Panc1 (cell line): ENCODE results near the gene SLC9A7.

ENCODE experiments used
- CTCF ChIP-seq: fragments of 450-650 bp; IDR thresholded peaks from 2 replicates; pipeline ENCODE4 v1.5.1; 2017; ENCODE audit warnings: mild to moderate bottlenecking
- TCF7L2 ChIP-seq: IDR thresholded peaks from 2 replicates; pipeline ENCODE4 v1.6.1; 2011; ENCODE audit warnings: mild to moderate bottlenecking, low read depth, low read length, inconsistent platforms

GRCh38 chrX:46791927-46792809, 33.2 kb upstream of the SLC9A7 start:
- TF ChIP-seq CTCF: no peak
- TF ChIP-seq TCF7L2: no peak
